ENCODE measurements around the gene ATF1. TPM values are rescaled to one million over a fixed set of nuclear protein-coding genes. Genes with fewer than 3 reads are reported as not detected.
"Not testable (repeated sequence)": the region's sequence is repeated elsewhere in the genome, so short reads cannot be mapped to it uniquely, and the experiment has no call there.

ATF1 gene
- total and polyA plus RNA-seq, 5 donors, result 8.4 to 33.1 (median 23.2) TPM

DNA sequence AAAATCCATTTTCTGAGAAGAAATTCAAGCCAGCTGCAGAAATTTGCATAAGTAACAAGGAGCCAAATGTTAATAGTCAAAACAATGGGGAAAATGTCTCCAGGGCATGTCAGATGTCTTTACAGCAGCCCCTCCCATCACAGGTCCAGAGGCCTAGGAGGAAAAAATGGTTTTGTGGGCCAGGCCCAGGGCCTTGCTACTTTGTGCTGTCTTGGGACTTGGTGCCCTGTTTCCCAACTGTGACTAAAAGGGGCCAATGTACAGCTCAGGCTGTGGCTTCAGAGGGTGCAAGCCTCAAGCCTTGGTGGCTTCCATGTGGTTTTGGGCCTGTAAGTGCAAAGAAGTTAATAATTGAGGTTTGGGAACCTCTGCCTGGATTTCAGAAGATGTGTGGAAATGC lies 69.9 kb downstream of the ATF1 start:
- DNase-seq; H3K4me1 ChIP-seq (ENCODE audit: control insufficient read depth, insufficient read depth, low read length); intact Hi-C loops (cut with DNase I); H3K27me3 ChIP-seq (ENCODE audit: control insufficient read depth, insufficient read depth); H3K27ac ChIP-seq (ENCODE audit: low read length); H3K9me3 ChIP-seq (ENCODE audit: control insufficient read depth, low read length); ATAC-seq; H3K4me3 ChIP-seq (ENCODE audit: low read length): not testable (repeated sequence)

DNA sequence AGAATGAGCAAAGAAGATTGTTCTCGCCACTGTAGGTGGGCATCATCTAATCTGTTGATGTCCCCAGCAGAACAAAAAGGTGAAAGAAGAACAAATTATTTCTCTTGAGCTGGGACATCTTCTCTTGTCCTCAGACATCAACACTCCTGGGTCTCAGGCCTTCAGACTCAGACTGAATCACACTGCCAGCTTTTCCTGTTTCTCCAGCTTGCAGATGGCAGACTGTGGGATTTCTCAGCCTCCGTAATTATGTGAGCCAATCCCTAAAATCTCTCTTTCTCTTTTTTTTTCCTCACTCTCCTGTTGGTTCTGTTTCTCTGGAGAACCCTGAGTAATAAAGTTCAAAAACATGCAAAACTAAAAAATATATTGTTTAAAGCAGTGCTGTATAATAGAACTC lies 75.1 kb downstream of the ATF1 start:
- WGBS, result 78% methylated on average over 2 of the region's 2 CpGs
- ATAC-seq (no peak), DNase-seq (no peak)
- Histone ChIP-seq H3K9me3 (ENCODE audit: control insufficient read depth, low read length) (no peaks in the 10 kb centered on the region), H3K27ac (ENCODE audit: low read length) (no peak overlapping the region), H3K27me3 (ENCODE audit: control insufficient read depth, insufficient read depth) (no peaks in the 10 kb centered on the region), H3K4me1 (ENCODE audit: control insufficient read depth, insufficient read depth, low read length) (no peaks in the 10 kb centered on the region), H3K4me3 (ENCODE audit: low read length) (no peak overlapping the region)
- intact Hi-C loops (cut with DNase I), result no loop called here

DNA sequence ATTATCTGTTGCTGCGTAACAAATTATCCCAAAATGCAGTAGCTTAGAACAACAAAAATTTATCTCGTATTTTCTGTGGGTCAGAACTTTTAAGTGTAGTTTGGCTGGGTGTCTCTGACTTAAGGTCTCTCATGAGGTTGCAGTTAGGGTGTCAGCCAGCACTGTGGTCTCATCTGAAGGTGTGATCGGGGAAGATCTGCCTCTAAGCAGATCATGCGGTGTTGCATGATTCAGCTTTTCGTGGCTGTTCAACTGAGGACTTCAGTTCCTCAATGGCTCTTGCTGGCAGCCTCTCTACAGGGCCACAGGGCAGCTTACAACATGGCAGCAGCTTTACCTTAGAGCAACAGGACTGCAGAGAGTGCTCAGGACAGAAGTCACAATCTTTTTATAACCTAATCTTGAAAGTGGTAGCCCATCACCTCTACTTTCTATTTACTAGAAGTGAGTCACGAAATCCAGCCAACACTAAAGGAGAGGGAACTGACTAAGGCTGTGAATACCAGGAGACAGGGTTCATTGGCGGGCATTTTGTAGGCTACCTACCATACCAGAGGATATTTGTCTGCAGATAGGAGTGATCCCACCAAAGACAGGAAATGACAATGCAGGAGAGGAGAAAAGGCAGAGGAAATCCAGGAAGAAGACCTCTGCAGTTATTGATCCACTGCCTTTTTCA lies 77.0 kb downstream of the ATF1 start:
- Histone ChIP-seq H3K27me3 (ENCODE audit: control insufficient read depth, insufficient read depth) (no peaks in the 10 kb centered on the region), H3K4me1 (ENCODE audit: control insufficient read depth, insufficient read depth, low read length) (no peaks in the 10 kb centered on the region), H3K27ac (ENCODE audit: low read length) (no peak overlapping the region), H3K9me3 (ENCODE audit: control insufficient read depth, low read length) (no peaks in the 10 kb centered on the region), H3K4me3 (ENCODE audit: low read length) (no peak overlapping the region)
- intact Hi-C loops (cut with DNase I), result no loop called here
- DNase-seq (no peak), ATAC-seq (no peak)
- WGBS, result 96% methylated on average over 7 of the region's 7 CpGs

DNA sequence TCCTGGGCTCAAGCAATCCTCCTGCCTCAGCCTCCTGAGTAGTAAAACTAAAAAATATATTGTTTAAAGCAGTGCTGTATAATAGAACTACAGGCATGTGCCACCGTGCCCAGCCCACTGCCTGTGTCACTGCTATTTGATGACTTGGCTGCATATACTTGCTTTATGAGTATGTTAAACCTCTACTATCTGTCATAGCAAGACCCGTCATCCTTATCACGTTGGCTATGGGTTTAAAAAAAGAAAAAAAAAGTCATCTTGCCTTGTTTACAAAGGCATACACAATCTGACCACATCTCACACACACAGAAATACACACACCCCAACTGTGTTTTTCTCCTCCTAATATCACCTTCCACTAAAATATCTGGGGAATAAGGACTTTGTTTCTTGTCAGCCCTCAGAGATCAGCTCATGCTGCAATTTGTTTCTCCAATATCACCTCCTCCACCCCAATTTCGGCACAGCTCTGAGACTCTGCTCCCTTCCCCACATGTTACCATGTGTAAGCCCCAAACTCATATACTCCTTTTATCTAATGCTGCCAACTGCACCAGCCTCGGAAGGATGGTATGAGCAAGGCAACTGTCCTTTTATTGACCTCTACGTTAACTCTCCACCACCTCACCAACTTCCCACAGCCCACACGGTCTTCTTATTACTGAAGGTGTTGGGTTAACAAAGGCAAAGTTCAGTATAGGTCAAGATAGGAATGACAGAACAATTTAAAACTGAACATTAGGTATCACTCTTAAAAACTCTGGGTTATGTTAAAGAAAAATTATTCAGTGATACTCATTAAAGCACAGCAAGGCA lies 78.0 kb downstream of the ATF1 start:
- no peaks in the 10 kb centered on the region for H3K4me1 ChIP-seq (ENCODE audit: control insufficient read depth, insufficient read depth, low read length)
- H3K27ac ChIP-seq (ENCODE audit: low read length), result no peak overlapping the region
- intact Hi-C loops (cut with DNase I), result no loop called here
- WGBS, result 48% methylated on average over 7 of the region's 7 CpGs
- no peak for DNase-seq
- no peak overlapping the region for H3K4me3 ChIP-seq (ENCODE audit: low read length)
- no peaks in the 10 kb centered on the region for H3K9me3 ChIP-seq (ENCODE audit: control insufficient read depth, low read length)
- H3K27me3 ChIP-seq (ENCODE audit: control insufficient read depth, insufficient read depth), result no peaks in the 10 kb centered on the region
- ATAC-seq, result no peak

DNA sequence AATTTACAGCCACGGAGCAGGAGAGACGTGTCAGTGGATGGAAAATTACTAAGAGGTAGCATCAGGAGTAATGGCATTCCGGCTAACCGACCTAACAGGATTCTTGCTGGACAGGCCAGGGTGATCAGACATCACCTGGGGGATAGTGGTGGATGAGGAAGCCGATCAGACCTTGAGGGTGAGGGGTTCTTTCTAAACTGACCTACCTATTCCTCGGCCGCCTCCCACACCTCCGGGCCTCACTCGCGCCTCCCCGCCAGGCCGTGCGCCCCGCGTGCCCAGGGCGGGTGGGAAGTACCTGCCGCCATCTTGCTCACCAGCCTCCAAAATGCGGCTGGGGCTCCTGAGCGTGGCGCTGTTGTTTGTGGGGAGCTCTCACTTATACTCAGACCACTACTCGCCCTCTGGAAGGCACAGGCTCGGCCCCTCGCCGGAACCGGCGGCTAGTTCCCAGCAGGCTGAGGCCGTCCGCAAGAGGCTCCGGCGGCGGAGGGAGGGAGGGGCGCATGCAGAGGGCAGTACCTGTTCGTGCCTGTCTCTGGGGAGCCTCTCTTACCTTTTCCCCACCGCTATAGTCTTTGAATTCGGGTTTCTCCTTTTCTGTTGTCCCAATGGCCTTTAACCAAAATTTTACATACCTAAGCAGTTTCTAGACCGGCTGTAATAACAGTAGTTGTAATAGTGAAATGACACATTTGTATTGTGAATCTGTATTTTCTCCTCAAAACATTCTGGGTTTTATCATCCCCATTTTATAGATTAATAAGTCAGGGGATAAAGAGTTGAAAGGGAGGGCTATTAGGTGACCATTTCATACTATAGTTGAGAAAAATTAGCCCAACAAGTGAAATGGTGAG lies 79.0 kb downstream of the ATF1 start, which contains the start of gene TMPRSS12:
TSS of gene TMPRSS12 (plus strand) at position 290 of the 857 bp plus-strand sequence. CDS start at position 329, 39 bp downstream.
- intact Hi-C loops (cut with DNase I), result no loop called here
- H3K4me1 ChIP-seq (ENCODE audit: control insufficient read depth, insufficient read depth, low read length), result no peaks in the 10 kb centered on the region
- H3K27ac ChIP-seq (ENCODE audit: low read length), result no peak within 1 kb of the TSS
- peak; percentile 66 to 73 for ATAC-seq
- H3K9me3 ChIP-seq (ENCODE audit: control insufficient read depth, low read length), result no peaks in the 10 kb centered on the region
- peak within 1 kb of the TSS; percentile 7 for H3K4me3 ChIP-seq (ENCODE audit: low read length)
- 30% methylated on average over 36 of the region's 36 CpGs for WGBS
- DNase-seq, result peak; percentile 40 to 71 (median 68)
- no peaks in the 10 kb centered on the region for H3K27me3 ChIP-seq (ENCODE audit: control insufficient read depth, insufficient read depth)

DNA sequence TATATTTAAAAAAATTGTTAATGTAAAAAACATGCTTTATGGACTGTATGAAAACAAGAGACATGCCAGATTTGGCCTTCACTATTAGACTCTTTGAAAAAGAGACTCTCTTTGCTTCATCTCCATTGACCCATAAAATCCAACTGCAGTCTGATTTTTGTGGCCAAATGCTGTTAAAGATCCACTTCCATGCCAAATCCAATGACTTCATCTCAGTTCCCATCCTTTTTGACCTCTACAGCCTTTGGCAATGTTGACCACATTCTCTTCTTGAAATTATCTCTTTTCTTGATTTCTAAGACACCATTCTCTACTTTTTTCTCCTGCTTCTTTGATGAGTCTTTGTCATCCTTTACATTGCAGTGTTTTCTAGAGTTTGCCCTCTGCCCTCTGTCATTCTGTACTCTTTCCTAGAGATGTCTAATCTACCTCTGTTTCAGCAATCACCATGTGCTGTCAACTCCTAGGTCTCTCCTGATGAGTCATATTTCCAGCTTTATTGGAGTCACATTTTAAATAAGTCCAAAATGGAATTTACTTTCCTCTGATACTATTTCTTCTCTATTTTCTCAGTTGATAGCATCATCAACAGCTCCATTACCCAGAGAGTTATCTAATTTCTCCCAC lies 81.2 kb downstream of the ATF1 start:
- H3K27me3 ChIP-seq (ENCODE audit: control insufficient read depth, insufficient read depth), result no peaks in the 10 kb centered on the region
- H3K4me1 ChIP-seq (ENCODE audit: control insufficient read depth, insufficient read depth, low read length), result no peaks in the 10 kb centered on the region
- intact Hi-C loops (cut with DNase I), result no loop called here
- H3K27ac ChIP-seq (ENCODE audit: low read length), result no peak overlapping the region
- no peak for DNase-seq
- no peak for ATAC-seq
- no peaks in the 10 kb centered on the region for H3K9me3 ChIP-seq (ENCODE audit: control insufficient read depth, low read length)
- H3K4me3 ChIP-seq (ENCODE audit: low read length), result no peak overlapping the region

DNA sequence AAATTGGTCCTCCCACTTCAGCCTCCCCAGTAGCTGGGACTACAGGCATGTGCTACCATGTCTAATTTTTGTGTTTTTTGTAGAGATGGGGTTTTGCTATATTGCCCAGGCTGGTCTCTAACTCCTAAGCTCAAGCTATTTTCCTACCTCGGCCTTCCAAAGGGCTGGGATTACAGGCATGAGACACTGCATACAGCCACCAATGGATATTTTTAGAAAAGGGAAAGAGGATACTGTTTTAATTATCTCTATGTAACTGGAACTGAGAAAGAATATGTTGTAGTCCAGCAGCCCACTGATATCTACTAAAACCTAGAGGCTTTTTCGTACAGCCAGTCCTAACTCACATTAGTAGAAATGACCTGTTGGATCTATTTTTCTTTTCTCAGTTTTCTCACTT lies 85.1 kb downstream of the ATF1 start:
- no peak overlapping the region for H3K27ac ChIP-seq (ENCODE audit: low read length)
- no peak for DNase-seq
- no peak overlapping the region for H3K4me3 ChIP-seq (ENCODE audit: low read length)
- no peak for ATAC-seq
- WGBS, result 52% methylated on average over 2 of the region's 2 CpGs
- H3K4me1 ChIP-seq (ENCODE audit: control insufficient read depth, insufficient read depth, low read length), result no peaks in the 10 kb centered on the region
- no peaks in the 10 kb centered on the region for H3K27me3 ChIP-seq (ENCODE audit: control insufficient read depth, insufficient read depth)
- intact Hi-C loops (cut with DNase I), result no loop called here
- no peaks in the 10 kb centered on the region for H3K9me3 ChIP-seq (ENCODE audit: control insufficient read depth, low read length)

DNA sequence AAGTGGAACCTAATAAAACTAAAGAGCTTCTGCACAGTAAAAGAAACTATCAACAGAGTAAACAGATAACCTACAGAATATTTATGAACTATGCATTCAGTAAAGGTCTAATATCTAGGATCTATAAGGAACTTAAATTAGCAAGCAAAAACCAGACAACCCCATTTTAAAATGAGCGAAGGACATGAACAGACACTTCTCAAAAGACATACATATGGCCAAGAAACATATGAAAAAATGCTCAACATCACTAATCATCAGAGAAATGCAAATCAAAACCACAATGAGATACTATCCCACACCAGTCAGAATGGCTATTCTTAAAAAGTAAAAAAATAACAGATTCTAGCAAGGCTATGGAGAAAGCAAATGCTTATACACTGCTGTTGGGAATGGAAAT lies 91.3 kb downstream of the ATF1 start:
- H3K27me3 ChIP-seq (ENCODE audit: control insufficient read depth, insufficient read depth); H3K27ac ChIP-seq (ENCODE audit: low read length); H3K4me3 ChIP-seq (ENCODE audit: low read length); ATAC-seq; H3K9me3 ChIP-seq (ENCODE audit: control insufficient read depth, low read length); intact Hi-C loops (cut with DNase I); H3K4me1 ChIP-seq (ENCODE audit: control insufficient read depth, insufficient read depth, low read length); DNase-seq: not testable (repeated sequence)
- 98% methylated on average over 1 of the region's 1 CpG for WGBS

DNA sequence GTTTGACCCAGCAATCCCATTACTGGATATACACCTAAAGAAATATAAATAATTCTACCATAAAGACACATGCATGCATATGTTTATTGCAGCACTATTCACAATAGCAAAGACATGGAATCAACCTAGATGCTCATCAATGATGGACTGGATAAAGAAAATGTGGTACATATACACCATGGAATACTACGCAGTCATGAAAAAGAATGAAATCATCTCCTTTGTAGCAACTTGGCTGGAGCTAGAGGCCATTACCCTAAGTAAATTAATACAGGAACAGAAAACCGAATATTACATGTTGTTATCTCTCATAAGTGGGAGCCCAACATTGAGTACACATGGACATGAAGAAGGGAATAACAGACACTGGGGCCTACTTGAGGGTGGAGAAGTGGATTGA lies 91.8 kb downstream of the ATF1 start:
- DNase-seq; H3K27ac ChIP-seq (ENCODE audit: low read length); H3K27me3 ChIP-seq (ENCODE audit: control insufficient read depth, insufficient read depth); intact Hi-C loops (cut with DNase I); H3K4me1 ChIP-seq (ENCODE audit: control insufficient read depth, insufficient read depth, low read length); H3K9me3 ChIP-seq (ENCODE audit: control insufficient read depth, low read length); ATAC-seq; H3K4me3 ChIP-seq (ENCODE audit: low read length): not testable (repeated sequence)
- whole genome bisulfite sequencing, result 86% methylated on average over 2 of the region's 2 CpGs

DNA sequence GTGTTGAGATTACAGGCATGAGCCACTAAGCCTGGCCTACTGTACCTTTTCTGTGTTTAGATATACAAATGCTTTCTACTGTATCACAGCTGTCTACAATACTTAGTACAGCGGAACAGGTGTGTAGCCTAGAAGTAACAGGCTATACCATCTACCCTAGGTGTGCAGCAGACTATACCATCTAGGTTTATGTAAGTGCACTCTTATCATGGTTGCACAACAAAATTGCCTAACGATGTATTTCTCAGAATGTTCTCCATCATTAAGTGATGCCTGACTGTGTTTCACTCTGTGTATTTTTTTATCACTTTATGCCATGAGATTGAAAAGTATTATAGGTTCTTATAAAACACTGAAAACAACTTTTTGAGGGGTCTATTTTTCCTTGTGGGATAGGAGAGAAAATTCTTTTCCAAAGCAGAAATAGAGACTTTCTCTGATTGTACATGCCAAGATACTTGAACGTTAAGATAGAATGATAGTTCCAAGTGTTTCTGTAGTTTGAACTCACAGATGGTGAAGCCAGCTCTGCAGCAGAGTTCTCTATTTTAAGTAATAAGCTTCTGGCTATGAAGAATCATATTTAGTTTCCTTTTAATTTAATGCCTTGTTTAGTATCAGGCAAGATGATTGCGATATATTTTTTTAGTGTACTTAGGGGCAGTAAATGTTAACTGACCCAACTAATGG lies 95.9 kb downstream of the ATF1 start:
- Histone ChIP-seq H3K27ac (ENCODE audit: low read length) (no peak overlapping the region), H3K4me3 (ENCODE audit: low read length) (no peak overlapping the region), H3K27me3 (ENCODE audit: control insufficient read depth, insufficient read depth) (no peaks in the 10 kb centered on the region), H3K9me3 (ENCODE audit: control insufficient read depth, low read length) (no peaks in the 10 kb centered on the region), H3K4me1 (ENCODE audit: control insufficient read depth, insufficient read depth, low read length) (no peaks in the 10 kb centered on the region)
- intact Hi-C loops (cut with DNase I), result no loop called here
- DNase-seq (no peak), ATAC-seq (no peak)
- WGBS, result 71% methylated on average over 4 of the region's 4 CpGs

Data from right cardiac atrium (tissue), 5 donors.